Loucy (cell line): ENCODE data around the gene BLACAT1.

ENCODE experiments used
- EZH2phosphoT487 ChIP-seq: fragments of 200-600 bp; IDR thresholded peaks from 2 replicates; pipeline ENCODE4 v1.6.1; 2018; ENCODE audit warnings: antibody characterized with exemption, mild to moderate bottlenecking, moderate library complexity, borderline replicate concordance
- TF ChIP-seq, protein P1 (sequence below): fragments of 200-600 bp; sonication (generic); conservative IDR thresholded peaks from 2 replicates; pipeline ENCODE4 v1.5.1; 2014; ENCODE audit warnings: mild to moderate bottlenecking, antibody characterized with exemption, low read length

DNA sequence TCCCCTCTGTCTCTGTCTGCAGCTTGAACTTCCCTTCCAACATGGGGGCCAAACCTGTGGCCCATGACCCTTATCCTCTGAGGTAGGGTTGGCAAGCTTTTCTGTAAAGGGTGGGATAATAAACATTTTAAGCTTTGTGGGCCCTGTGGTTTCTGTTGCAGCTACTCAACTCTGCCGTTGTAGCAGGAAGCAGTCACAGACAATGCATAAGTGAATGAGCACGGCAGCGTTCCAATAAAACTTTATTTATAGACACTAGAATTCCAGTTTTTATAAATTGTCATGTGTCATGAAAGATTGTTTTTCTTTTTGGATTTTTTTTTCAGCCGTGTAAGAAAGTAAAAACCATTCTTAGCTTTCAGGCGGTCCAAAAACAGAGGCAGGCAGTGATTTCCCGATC lies 30.4 kb upstream of the BLACAT1 start:
- TF ChIP-seq, protein P1, sequence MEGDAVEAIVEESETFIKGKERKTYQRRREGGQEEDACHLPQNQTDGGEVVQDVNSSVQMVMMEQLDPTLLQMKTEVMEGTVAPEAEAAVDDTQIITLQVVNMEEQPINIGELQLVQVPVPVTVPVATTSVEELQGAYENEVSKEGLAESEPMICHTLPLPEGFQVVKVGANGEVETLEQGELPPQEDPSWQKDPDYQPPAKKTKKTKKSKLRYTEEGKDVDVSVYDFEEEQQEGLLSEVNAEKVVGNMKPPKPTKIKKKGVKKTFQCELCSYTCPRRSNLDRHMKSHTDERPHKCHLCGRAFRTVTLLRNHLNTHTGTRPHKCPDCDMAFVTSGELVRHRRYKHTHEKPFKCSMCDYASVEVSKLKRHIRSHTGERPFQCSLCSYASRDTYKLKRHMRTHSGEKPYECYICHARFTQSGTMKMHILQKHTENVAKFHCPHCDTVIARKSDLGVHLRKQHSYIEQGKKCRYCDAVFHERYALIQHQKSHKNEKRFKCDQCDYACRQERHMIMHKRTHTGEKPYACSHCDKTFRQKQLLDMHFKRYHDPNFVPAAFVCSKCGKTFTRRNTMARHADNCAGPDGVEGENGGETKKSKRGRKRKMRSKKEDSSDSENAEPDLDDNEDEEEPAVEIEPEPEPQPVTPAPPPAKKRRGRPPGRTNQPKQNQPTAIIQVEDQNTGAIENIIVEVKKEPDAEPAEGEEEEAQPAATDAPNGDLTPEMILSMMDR, result no peak
- no peak for TF ChIP-seq EZH2phosphoT487
